ENCODE results near the gene RGS14.

Gene RGS14

DNA sequence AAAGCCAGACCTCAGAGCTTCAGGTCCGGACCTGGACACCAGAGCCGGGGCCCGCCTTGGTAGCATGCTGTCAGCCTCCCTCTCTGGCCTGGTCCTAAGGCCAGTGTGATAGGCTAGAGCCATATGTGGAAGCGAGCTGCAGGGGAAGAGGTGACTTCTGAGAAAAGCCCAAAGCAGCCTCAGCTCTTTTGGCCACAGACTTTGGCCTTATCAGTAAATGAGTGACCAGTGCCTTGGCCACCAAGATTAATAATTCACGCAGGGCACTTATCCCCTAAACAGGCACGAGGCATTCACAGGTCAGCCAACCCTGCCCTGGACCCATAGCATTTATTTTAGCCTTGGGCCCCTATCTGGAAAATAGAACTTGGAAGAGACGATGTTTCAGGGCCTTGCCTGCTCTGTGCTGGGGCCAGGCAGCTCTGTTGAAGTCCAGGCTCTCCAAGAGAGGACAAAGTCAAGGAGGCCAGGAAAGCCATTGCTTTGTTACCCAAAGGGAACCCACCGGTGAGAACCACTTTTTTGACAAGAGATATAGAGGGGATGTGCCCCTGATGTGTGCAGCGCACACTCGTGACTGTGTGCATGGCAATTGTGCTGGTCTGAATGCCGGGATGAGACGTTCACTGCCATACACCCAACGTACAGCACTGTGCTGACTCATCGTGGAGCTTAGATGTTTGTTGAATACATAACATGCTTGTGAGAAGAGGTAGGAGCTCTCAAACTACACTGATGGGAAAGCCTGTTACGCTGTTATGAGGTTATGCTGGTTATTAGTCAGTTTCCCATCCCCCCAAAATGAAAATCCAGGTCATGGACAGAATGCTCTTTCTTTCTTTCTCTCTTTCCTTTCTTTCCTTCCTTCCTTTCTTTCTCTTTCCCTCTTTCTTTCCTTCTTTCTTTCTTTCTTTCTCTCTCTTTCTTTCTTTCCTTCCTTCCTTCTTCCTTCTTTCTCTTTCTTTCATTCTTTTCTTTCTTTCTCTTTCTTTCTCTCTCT lies 21.5 kb downstream of the RGS14 start:
- DNase-seq (ENCODE audit: low spot score), result peak; percentile 46

DNA sequence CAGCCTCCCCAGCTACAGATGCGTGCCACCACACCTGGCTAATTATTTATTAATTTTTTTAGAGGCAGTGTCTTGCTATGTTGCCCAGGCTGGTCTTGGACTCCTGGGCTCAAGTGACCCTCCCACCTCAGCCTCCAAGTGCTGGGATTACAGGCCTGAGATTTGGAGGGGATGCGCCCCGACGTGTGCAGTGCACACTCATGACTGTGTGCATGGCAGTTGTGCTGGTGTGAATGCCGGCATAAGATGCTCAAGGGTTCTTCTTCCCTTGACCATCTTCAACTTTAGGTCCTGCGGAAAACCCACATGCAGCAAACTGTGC lies 23.0 kb downstream of the RGS14 start:
- DNase-seq (ENCODE audit: low spot score), result no peak

DNA sequence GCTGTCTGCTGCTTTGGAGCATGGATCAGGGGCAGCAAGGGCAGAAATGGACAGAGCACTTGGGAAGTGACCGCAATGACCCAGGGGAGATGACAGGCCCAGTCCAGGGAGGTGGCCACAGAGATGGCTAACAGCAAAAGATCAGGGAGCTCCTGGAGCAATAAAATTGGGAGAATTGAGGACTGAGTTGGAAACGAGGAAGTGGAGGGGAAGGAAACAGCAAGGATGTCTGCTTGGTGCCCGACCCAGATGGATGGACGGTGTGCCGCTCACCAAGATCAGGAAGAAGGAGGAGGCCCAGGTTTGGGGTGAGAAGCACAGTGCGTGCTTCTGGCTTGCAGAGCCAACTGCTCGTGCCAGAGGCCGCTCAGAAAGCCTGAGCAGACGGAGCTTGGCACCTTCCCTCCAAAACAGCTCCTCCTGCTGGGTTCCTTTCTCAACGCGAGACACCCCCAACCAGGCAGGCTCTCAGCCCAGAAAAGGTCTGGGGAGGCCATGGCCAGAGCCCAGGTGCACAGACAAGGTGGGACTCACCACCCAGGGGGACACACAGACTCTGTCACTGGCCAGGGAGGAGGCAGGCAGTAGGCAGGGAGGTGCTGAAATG lies 24.8 kb downstream of the RGS14 start:
- no peak for DNase-seq (ENCODE audit: low spot score)

DNA sequence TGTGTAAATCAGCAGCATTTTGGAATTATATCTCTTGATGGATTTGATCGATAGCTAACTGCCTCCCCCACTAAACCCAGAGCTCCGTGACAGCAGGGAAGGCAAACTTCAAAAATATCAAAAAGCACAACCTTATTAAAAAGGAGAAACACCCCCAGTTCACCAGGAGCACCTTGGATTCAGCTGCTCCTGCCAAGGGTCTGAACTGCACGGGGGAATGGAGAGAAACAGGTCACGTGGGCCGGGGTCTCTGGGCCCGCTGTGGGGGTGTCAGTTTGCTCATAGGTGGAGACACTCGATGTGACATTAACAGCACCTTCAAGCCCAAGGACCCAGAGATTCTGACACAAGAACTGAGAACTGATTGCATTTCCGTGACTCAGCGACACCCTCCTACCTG lies 25.5 kb downstream of the RGS14 start:
- no peak for DNase-seq (ENCODE audit: low spot score)

DNA sequence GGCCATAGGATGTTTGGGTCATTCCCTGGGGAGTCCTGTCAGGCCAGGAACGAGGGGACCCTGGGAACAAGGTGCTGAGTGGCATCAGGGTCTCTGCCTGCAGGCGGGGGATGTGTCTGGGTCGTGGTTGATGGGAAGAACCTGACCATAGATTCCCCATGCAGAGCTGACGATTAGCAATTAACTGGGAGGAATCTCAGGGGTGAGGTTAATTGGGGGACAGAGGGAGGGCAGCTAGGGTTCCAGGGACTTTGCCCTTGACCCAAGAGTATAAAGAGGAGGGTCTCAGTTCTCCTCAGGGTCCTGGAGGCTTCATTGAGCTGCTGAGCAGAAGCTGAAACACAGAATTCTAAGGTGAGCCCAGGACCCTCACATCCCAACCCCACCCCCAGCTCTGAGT lies 26.4 kb downstream of the RGS14 start, which contains the start of gene SLC34A1:
SLC34A1 (plus strand) TSS at position 301 of the 400 bp plus-strand sequence. CDS start 1,308 bp downstream, outside the sequence.
- DNase-seq (ENCODE audit: low spot score), result no peak

DNA sequence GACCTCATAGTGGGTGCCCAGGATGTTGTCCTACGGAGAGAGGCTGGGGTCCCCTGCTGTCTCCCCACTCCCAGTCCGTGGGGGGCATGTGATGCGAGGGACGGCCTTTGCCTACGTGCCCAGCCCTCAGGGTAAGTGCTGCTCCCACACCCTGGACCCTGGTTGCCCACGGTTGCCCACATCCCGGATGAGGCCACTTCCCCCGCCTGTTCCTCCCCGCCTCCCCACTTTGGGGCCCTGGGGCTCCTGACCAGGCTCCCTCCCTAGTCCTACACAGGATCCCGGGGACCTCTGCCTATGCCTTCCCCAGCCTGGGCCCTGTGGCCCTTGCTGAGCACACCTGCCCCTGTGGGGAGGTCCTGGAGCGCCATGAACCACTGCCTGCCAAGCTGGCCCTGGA lies 28.0 kb downstream of the RGS14 start:
- no peak for DNase-seq (ENCODE audit: low spot score)

DNA sequence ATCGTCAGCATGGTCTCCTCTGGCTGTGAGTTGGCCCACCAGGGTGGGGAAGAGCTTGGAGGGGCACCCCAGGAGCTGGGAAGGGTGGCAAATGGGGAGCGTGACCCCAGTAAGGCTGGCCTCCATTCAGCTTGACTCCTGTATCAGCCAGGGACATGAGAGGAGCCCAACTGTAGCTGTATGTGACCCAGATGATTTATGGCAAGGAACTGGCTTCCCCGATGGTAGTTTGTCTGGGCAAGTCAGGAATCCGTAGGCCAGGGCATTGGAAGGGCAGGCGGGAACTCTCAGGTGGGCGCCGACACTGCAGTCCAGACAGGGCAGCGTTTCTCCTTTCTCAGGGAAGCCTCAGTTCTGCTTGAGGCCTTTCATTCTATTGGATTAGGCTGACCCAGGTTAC lies 28.8 kb downstream of the RGS14 start:
- DNase-seq (ENCODE audit: low spot score), result no peak

DNA sequence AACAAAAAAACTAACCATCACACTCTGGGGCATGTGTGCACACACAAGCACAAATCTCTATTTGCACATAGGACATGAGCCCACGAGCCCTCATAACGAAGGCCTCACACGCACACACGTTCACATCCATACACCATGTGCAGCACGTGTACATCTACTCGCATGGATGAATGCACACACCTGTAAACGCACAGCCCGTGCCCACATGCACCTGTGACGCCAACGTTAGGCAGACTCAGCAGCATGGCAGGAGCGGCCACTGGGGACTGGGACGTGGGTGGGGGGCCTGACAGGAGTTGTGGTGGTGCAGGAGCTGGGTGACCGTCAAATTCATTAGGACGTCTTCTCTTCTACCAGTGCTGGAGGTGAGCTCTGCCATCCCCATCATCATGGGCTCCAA lies 29.7 kb downstream of the RGS14 start:
- no peak for DNase-seq (ENCODE audit: low spot score)

DNA sequence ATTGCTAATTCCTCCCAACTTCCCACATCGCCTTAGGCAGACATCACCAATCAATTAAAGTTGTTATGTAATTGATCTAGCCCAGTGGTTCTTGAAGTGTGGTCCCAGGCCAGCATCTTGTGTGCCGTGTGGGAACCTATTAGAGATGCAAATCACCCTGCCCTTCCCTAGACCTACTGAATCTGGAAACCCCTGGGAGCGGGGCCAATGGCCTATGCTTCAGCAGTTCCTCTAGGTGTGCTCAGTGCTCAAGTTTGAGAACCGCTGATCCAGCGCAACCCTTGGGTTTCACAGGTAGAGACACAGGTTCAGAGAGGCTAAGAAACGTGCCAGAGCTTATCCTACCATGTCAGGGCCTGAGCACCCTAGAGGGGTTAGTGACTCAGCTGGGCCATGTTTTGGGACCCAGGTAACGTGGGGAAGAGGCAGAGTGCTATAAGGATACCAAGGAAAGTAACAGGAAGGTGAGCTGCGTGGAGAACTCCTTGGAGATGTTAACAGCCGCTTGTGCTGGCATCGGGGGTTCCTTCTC lies 30.9 kb downstream of the RGS14 start:
- no peak for DNase-seq (ENCODE audit: low spot score)

DNA sequence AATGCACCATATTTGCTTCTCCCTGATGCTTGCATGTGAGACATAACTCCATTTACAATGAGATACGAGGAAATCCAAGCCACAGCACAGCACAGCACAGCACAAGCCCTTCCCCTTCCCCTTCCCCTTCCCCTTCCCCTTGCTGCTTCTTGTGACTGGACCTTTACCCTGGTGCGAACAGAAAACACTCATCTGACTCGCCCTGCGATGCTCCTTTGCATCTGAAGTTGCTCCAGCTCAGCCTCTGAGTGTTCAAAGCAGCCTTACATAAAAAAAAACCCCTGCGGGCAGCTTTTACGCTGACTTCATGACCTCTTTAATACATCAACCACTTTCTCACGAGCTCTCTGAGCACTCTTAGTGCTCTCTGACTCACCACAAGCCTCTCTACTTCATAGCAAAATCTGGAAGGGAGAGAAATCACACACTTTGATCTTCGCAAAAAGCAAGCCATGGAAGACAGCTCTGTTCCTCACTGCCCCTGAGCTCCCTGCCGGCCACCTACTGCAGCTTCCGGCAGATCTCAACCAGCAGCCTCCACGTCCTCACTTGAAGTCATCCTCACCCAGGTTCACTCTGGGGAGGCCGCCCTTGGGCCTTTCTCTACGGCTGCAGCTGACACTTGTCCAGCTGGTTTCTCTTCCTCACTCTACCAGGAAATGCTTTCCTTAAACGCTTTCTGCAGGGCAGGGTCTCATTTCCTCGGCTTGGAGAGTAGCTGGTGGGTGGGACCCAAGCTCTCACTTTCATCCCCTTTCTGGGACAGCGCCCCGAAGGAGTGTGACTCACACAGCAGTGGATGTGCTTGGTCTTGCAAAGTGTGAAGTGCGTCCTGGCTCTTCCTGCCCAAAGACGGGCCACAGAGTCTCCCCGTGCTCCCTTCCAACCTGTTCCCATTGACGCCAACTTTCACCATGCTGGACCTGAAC lies 31.8 kb downstream of the RGS14 start:
- peak; percentile 83 for DNase-seq (ENCODE audit: low spot score)

DNA sequence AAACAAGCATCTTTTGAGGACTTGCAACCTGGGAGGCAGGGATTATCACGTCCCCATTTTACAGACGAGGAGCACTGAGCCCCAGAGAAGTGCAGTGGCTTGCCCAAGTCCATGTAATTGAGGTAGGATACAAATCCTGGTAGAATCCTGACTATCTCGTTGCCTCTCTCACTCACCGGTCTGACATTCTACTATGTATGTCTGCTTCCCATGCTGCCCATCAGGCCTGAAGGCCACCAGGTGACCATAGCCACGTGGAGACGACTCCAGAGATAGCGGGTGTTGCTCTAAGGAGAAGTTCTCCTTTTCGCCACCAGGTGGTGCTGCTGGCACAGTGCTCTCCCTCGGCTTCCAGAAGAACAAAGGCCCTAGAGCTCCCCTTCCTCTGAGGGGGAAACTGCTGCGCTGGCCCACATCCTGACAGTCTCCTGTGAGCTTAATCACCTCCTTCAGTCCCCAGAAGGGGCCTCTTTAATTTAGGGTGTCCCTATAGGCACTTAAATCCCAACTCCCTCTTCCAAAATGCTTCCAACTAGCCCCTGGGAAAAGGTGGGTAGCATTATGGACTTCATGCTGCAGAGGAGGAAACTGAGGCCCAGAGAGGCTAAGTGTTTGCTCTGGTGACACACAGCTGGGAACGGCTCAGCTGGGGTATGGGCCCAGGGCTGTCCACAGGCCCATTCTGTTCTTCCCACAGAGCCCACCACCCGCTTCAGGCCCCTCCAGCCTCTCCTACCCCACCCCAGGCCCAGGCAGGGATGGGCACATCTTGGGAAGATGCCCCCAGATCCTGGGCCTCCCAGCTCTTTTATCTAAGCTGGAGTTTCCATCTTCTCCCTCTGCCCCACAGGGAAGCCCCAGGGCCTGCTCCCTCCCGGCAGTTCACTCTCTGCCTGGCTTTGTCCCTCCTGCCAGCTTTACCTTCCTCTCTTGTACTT lies 32.9 kb downstream of the RGS14 start:
- peak; percentile 89 for DNase-seq (ENCODE audit: low spot score)

DNA sequence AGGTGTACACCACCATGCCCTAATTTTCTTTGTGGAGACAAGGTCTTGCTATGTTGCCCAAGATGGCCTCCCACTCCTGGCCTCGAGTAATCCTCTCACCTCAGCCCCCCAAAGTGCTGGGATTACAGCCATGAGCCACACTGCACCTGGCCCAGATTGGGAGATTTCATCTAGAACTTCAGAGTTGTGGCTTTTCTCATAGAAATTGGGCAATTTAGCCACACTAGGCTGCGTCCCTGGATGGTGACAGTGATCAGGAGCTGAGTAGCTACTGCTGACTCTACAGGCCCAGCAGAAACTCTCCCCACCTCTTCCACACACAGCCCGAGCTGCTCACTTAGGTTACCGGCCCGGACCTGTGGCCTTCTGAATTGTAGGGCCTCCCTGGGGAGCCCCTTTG lies 35.0 kb downstream of the RGS14 start:
- DNase-seq (ENCODE audit: low spot score), result no peak

DNA sequence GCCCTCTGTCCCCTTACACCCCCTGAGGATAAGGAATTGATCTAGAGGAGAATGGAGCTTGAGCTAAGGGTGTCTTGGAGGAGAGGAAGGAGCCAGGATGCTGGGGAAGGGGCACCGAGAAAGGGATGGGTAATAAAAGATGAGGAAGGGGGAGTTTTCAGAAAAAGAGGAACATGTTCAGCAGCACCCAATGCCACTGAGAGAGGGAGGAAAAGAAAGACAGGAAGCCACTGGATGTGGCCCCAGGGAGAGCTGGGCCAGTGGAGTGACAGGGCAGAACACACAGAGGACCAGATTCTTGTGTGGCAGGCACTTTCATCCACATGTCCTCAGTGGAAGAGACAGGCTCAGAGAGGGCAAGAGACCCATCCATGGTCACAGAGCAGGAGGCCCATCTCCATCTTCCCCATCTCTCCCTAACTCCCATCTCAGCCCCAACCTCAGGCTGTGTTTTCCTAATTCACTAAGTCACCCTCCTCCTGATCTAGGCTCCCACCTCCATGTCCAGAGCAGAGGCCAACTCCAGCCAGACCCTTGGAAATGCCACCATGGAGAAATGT lies 35.6 kb downstream of the RGS14 start:
- no peak for DNase-seq (ENCODE audit: low spot score)

DNA sequence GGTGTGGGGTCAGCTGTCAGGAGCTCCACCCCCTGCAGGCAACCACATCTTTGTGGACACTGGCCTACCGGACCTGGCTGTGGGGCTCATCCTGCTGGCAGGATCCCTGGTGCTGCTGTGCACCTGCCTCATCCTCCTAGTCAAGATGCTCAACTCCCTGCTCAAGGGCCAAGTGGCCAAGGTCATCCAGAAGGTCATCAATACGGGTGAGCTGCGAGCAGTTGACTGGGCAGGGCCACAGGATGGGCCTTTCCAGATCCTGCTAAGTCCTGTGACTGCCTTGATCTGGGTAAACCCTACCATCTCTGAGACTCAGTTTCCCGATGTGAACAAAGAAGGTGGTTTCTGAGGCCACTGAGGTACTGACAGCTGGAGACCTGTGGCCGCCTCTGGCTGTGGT lies 36.3 kb downstream of the RGS14 start:
- DNase-seq (ENCODE audit: low spot score), result no peak

DNA sequence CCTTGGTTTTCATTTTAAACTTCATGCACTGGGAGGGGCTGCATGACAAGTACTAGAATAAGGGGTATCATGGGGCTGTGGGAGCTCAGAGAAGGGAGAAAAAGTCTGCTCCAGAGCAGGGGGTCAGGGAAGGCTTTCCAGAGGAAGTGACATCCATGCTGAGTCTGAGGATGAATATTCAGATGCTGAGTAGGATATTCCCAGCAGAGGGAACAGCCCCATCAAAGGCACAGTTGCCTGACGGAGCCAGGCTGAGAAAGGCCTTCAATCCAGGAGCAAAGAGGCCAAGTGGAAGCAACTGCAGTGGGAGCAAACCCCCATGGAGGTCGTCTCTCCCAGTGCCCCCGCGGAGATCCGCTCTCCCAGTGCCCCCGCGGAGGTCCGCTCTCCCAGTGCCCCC lies 38.4 kb downstream of the RGS14 start:
- DNase-seq (ENCODE audit: low spot score), result no peak

DNA sequence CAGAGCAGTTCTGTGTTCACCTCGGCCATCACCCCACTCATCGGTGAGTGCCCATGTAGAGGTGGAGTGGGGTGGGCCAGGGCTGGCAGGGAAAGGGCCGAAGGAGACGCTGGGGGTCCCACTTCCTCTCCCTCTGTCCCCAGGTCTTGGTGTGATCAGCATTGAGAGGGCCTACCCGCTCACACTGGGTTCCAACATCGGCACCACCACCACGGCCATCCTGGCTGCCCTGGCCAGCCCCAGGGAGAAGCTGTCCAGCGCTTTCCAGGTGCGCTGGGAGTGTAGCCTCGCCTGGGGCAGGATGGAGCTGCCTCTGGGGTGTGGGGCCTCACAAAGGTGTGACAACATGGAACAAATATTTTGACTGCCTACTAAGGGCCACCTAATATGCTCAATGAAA lies 39.1 kb downstream of the RGS14 start:
- no peak for DNase-seq (ENCODE audit: low spot score)

DNA sequence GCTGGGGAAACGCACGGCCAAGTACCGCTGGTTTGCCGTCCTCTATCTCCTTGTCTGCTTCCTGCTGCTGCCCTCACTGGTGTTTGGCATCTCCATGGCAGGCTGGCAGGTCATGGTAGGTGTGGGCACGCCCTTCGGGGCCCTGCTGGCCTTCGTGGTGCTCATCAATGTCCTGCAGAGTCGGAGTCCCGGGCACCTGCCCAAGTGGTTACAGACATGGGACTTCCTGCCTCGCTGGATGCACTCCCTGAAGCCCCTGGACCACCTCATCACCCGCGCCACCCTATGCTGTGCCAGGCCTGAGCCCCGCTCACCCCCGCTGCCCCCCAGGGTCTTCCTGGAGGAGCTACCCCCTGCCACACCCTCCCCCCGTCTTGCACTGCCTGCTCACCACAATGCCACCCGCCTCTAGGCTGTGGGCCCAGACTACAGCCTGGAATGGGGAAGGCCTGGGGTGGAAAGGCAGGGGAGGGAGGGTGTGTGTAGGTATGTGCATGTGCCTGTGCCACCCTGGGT lies 40.2 kb downstream of the RGS14 start:
- DNase-seq (ENCODE audit: low spot score), result no peak

DNA sequence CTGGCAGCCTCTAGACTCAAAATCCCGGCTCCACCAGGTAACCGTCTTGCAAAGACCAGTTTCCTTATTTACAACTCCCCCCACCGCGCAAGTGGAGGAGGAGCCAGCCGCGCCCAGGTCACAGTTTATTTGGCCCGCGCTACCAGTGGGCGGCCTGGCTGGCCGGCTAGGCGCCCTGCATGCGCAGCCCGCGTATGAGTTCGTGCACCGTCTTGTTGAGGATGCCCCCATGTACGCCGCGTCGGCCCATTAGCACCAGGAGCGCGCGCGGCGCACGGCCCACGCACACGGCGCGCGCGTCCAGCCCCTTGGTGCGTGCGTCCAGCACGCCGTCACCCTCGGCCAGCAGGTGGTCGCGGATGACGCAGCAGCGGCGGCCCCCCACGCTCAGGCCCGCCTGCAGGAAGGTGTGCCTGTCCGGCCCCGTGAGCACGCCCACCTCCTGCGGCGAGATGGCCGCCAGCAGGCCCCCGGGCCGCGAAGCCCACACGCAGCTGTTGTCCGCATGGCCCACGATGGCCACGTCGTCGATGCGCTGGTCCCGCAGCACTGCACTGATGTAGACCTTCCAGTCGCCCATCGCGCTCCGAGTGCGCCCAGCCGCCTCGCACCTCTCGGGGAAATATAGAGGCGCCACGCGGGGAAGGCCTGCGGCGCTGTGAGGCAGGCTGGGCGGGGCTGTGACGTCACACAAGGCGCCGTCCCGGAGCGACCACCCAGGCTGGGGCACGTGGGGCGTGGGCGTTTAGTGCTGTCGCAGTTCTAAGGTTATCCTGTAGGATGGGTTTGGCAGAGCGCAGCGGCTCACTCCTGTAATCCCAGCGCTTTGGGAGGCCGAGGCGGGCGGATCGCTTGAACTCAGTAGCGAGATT lies 42.5 kb downstream of the RGS14 start, which contains the start of gene PFN3:
PFN3 (minus strand) TSS at position 665 of the 872 bp plus-strand sequence; CDS start at position 580, 85 bp downstream.
- DNase-seq (ENCODE audit: low spot score), result no peak

Measured in CD4-positive, alpha-beta T cell treated with Interleukin-15 for 4 hours (primary cell).